ENCODE data around the gene MAP2K7. TPM values are rescaled to one million over a fixed set of nuclear protein-coding genes. Genes with fewer than 3 reads are reported as not detected.

Gene MAP2K7
- total RNA-seq, 1 experiment from 2014 or later = 39.4 TPM

DNA sequence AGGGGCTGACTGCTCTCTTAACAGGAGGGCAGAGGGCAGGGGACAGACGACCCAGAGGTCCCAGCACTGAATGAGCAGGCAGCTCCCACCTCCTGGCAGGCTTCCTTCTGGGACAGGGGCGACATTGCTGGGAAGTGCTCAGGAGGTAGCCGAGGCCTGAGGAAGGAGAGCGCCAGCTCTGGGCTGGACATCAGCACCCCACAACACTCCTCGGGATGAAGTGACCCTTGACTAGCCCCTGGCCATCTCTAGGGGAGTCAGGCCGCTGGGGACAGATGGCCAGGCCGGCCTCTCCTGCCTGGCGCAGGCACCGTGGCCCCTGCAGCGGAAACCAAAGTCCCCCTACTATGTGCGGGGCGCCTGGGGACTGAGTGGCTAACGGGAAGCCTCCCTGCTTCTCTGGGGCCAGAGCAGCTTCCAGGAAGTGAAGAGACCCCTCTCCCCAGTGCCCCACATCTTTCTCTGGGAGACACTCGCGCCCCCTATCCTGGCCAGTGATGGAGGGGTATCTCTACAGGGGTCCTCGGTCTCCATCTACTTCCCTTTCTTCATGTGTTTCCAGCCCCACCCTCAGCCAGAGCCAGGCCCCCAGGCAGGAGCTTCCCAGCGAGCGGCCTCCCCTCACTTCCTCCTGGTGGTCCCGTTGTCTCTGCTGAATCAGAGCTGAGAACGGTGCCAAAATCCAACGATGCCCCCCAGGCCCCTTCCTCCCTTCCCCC, 39.5 kb upstream of the MAP2K7 start:
- H3K27ac Mint-ChIP-seq = no peak overlapping the region
- H3K4me1 Mint-ChIP-seq = peaks cover 18% of the 10 kb centered on the region
- peaks cover 87% of the 10 kb centered on the region for H3K27me3 Mint-ChIP-seq (ENCODE audit: low read depth)
- no peaks in the 10 kb centered on the region for H3K9me3 Mint-ChIP-seq
- CTCF ChIA-PET = interaction anchor here (0.6 to 4.5 kb wide), 11 partner anchors 12 to 465 kb away, joined by 3 to 45 read pairs (median 11); partner anchors contain the start of genes PRR36 and TIMM44
- DNase-seq (ENCODE audit: low spot score) (no peak), ATAC-seq (no peak)
- no peak overlapping the region for H3K4me3 Mint-ChIP-seq
- POLR2A ChIA-PET = no interaction called here
- no peak for TF ChIP-seq ZNF263 (CRISPR knock-in tag; IDR thresholded peaks at IDR 0.05; ENCODE audit: low read depth)
- TF ChIP-seq, protein P1, sequence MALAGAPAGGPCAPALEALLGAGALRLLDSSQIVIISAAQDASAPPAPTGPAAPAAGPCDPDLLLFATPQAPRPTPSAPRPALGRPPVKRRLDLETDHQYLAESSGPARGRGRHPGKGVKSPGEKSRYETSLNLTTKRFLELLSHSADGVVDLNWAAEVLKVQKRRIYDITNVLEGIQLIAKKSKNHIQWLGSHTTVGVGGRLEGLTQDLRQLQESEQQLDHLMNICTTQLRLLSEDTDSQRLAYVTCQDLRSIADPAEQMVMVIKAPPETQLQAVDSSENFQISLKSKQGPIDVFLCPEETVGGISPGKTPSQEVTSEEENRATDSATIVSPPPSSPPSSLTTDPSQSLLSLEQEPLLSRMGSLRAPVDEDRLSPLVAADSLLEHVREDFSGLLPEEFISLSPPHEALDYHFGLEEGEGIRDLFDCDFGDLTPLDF (CRISPR knock-in tag; IDR thresholded peaks at IDR 0.05) = no peak
- no peak for TF ChIP-seq IRF2 (CRISPR knock-in tag; IDR thresholded peaks at IDR 0.05; ENCODE audit: borderline replicate concordance, low read depth)
- TF ChIP-seq, protein P2, sequence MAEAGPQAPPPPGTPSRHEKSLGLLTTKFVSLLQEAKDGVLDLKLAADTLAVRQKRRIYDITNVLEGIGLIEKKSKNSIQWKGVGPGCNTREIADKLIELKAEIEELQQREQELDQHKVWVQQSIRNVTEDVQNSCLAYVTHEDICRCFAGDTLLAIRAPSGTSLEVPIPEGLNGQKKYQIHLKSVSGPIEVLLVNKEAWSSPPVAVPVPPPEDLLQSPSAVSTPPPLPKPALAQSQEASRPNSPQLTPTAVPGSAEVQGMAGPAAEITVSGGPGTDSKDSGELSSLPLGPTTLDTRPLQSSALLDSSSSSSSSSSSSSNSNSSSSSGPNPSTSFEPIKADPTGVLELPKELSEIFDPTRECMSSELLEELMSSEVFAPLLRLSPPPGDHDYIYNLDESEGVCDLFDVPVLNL (CRISPR knock-in tag; IDR thresholded peaks at IDR 0.05; ENCODE audit: borderline replicate concordance, low read depth) = no peak
- TF ChIP-seq FOXK1 (CRISPR knock-in tag; IDR thresholded peaks at IDR 0.05) = no peak
- TF ChIP-seq RELA (CRISPR knock-in tag; IDR thresholded peaks at IDR 0.05; ENCODE audit: borderline replicate concordance) = no peak
- H3K36me3 Mint-ChIP-seq = no peaks in the 10 kb centered on the region

DNA sequence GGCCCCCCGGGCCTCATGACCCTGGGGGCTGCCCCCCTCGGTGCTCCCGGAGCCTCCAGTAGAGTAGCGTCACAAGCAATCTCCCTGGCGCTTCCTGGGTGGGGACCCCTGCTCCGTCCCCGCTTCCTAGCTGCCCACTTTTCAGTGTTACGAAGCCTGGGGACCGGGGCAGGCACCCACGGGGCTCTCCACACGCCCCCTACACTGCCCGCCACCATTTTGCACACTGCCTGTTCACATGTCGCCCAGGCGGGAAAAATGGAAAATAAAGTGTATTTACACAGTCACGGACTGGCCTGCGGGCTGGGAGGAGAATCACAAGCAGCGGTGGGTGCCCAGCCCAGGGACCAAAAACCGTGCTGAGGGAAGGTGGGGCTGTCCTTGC, 39.0 kb upstream of the MAP2K7 start:
- Mint-ChIP-seq H3K36me3 (no peaks in the 10 kb centered on the region), H3K4me3 (no peak overlapping the region), H3K27me3 (ENCODE audit: low read depth) (peaks cover 82% of the 10 kb centered on the region), H3K9me3 (no peaks in the 10 kb centered on the region), H3K4me1 (peaks cover 18% of the 10 kb centered on the region), H3K27ac (no peak overlapping the region)
- DNase-seq (ENCODE audit: low spot score) (no peak), ATAC-seq (no peak)
- ChIA-PET POLR2A (no interaction called here), CTCF (interaction anchor here (1.4 to 4.5 kb wide), 4 partner anchors 12 to 296 kb away, joined by 4 to 45 read pairs (median 10); no protein-coding TSS in a partner anchor)
- no peak for TF ChIP-seq NFYB (CRISPR knock-in tag; conservative IDR thresholded peaks at IDR 0.05; ENCODE audit: low read depth)
- TF ChIP-seq, protein P3, sequence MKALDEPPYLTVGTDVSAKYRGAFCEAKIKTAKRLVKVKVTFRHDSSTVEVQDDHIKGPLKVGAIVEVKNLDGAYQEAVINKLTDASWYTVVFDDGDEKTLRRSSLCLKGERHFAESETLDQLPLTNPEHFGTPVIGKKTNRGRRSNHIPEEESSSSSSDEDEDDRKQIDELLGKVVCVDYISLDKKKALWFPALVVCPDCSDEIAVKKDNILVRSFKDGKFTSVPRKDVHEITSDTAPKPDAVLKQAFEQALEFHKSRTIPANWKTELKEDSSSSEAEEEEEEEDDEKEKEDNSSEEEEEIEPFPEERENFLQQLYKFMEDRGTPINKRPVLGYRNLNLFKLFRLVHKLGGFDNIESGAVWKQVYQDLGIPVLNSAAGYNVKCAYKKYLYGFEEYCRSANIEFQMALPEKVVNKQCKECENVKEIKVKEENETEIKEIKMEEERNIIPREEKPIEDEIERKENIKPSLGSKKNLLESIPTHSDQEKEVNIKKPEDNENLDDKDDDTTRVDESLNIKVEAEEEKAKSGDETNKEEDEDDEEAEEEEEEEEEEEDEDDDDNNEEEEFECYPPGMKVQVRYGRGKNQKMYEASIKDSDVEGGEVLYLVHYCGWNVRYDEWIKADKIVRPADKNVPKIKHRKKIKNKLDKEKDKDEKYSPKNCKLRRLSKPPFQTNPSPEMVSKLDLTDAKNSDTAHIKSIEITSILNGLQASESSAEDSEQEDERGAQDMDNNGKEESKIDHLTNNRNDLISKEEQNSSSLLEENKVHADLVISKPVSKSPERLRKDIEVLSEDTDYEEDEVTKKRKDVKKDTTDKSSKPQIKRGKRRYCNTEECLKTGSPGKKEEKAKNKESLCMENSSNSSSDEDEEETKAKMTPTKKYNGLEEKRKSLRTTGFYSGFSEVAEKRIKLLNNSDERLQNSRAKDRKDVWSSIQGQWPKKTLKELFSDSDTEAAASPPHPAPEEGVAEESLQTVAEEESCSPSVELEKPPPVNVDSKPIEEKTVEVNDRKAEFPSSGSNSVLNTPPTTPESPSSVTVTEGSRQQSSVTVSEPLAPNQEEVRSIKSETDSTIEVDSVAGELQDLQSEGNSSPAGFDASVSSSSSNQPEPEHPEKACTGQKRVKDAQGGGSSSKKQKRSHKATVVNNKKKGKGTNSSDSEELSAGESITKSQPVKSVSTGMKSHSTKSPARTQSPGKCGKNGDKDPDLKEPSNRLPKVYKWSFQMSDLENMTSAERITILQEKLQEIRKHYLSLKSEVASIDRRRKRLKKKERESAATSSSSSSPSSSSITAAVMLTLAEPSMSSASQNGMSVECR (CRISPR knock-in tag; IDR thresholded peaks at IDR 0.05; ENCODE audit: borderline replicate concordance) = no peak
- TF ChIP-seq, protein P4, sequence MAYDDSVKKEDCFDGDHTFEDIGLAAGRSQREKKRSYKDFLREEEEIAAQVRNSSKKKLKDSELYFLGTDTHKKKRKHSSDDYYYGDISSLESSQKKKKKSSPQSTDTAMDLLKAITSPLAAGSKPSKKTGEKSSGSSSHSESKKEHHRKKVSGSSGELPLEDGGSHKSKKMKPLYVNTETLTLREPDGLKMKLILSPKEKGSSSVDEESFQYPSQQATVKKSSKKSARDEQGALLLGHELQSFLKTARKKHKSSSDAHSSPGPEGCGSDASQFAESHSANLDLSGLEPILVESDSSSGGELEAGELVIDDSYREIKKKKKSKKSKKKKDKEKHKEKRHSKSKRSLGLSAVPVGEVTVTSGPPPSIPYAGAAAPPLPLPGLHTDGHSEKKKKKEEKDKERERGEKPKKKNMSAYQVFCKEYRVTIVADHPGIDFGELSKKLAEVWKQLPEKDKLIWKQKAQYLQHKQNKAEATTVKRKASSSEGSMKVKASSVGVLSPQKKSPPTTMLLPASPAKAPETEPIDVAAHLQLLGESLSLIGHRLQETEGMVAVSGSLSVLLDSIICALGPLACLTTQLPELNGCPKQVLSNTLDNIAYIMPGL (CRISPR knock-in tag; IDR thresholded peaks at IDR 0.05) = no peak
- TF ChIP-seq ZNF121 (CRISPR knock-in tag; IDR thresholded peaks at IDR 0.05) = no peak
- TF ChIP-seq CREM (CRISPR knock-in tag; IDR thresholded peaks at IDR 0.05) = no peak
- TF ChIP-seq NR2C2 (CRISPR knock-in tag; IDR thresholded peaks at IDR 0.05) = no peak
- TF ChIP-seq NFE2L1 (CRISPR knock-in tag; IDR thresholded peaks at IDR 0.05) = no peak
- no peak for TF ChIP-seq ZNF138 (CRISPR knock-in tag; conservative IDR thresholded peaks at IDR 0.05)
- no peak for TF ChIP-seq JUN (CRISPR knock-in tag; IDR thresholded peaks at IDR 0.05)
- no peak for TF ChIP-seq ZNF396 (CRISPR knock-in tag; IDR thresholded peaks at IDR 0.05; ENCODE audit: borderline replicate concordance)
- no peak for TF ChIP-seq ZNF671 (CRISPR knock-in tag; IDR thresholded peaks at IDR 0.05)
- TF ChIP-seq, protein P5, sequence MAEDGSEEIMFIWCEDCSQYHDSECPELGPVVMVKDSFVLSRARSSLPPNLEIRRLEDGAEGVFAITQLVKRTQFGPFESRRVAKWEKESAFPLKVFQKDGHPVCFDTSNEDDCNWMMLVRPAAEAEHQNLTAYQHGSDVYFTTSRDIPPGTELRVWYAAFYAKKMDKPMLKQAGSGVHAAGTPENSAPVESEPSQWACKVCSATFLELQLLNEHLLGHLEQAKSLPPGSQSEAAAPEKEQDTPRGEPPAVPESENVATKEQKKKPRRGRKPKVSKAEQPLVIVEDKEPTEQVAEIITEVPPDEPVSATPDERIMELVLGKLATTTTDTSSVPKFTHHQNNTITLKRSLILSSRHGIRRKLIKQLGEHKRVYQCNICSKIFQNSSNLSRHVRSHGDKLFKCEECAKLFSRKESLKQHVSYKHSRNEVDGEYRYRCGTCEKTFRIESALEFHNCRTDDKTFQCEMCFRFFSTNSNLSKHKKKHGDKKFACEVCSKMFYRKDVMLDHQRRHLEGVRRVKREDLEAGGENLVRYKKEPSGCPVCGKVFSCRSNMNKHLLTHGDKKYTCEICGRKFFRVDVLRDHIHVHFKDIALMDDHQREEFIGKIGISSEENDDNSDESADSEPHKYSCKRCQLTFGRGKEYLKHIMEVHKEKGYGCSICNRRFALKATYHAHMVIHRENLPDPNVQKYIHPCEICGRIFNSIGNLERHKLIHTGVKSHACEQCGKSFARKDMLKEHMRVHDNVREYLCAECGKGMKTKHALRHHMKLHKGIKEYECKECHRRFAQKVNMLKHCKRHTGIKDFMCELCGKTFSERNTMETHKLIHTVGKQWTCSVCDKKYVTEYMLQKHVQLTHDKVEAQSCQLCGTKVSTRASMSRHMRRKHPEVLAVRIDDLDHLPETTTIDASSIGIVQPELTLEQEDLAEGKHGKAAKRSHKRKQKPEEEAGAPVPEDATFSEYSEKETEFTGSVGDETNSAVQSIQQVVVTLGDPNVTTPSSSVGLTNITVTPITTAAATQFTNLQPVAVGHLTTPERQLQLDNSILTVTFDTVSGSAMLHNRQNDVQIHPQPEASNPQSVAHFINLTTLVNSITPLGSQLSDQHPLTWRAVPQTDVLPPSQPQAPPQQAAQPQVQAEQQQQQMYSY (CRISPR knock-in tag; IDR thresholded peaks at IDR 0.05) = no peak
- TF ChIP-seq ZNF416 (CRISPR knock-in tag; IDR thresholded peaks at IDR 0.05) = no peak
- TF ChIP-seq MYBL2 (CRISPR knock-in tag; IDR thresholded peaks at IDR 0.05) = no peak
